ENCODE data around the gene SCAP.

The SCAP gene

GRCh38 chr3:47413751-47414150, 62.0 kb downstream of the SCAP start:
- DNase-seq (ENCODE audit: low spot score), result no peak

DNA sequence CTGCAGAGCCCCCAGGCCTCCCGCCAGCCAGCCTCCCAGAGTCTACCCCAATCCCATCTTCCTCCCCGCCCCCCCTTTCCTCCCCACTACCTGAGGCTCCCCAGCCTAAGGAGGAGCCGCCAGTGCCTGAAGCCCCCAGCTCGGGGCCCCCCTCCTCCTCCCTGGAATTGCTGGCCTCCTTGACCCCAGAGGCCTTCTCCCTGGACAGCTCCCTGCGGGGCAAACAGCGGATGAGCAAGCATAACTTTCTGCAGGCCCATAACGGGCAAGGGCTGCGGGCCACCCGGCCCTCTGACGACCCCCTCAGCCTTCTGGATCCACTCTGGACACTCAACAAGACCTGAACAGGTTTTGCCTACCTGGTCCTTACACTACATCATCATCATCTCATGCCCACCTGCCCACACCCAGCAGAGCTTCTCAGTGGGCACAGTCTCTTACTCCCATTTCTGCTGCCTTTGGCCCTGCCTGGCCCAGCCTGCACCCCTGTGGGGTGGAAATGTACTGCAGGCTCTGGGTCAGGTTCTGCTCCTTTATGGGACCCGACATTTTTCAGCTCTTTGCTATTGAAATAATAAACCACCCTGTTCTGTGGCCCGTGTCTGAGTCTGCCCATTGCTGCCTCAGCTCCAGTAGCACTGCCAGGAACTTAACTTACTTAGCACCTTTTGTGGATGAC, 62.8 kb downstream of the SCAP start:
- DNase-seq (ENCODE audit: low spot score), result no peak

GRCh38 chr3:47412453-47412756, 63.3 kb downstream of the SCAP start:
- no peak for DNase-seq (ENCODE audit: low spot score)

DNA sequence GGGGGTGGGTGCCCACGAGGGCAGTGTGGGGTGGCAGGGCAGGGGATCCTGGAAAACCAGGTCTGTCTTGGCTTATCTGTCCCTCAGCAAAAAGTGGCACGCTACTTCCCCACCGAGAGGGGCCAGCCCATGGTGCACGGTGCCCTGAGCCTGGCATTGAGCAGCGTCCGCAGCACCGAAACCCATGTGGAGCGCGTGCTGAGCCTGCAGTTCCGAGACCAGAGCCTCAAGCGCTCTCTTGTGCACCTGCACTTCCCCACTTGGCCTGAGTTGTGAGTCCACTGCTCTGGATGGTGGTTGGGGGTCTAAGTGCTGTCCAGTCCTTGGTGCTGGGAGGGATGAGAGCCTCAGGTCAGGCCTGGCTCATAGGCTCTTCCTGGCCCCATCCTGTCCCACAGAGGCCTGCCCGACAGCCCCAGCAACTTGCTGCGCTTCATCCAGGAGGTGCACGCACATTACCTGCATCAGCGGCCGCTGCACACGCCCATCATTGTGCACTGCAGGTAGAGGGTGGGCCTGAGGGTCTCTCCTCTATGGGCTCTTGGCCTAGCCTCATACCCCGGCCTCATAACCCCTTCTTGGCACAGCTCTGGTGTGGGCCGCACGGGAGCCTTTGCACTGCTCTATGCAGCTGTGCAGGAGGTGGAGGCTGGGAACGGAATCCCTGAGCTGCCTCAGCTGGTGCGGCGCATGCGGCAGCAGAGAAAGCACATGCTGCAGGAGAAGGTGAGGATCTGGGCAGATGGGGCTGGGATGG, 63.9 kb downstream of the SCAP start:
- DNase-seq (ENCODE audit: low spot score), result no peak

DNA sequence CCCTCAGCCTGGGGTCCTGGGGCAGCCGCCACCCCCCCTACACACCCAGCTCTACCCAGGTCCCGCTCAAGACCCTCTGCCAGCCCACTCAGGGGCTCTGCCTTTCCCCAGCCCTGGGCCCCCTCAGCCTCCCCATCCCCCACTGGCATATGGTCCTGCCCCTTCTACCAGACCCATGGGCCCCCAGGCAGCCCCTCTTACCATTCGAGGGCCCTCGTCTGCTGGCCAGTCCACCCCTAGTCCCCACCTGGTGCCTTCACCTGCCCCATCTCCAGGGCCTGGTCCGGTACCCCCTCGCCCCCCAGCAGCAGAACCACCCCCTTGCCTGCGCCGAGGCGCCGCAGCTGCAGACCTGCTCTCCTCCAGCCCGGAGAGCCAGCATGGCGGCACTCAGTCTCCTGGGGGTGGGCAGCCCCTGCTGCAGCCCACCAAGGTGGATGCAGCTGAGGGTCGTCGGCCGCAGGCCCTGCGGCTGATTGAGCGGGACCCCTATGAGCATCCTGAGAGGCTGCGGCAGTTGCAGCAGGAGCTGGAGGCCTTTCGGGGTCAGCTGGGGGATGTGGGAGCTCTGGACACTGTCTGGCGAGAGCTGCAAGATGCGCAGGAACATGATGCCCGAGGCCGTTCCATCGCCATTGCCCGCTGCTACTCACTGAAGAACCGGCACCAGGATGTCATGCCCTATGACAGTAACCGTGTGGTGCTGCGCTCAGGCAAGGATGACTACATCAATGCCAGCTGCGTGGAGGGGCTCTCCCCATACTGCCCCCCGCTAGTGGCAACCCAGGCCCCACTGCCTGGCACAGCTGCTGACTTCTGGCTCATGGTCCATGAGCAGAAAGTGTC, 64.7 kb downstream of the SCAP start:
- no peak for DNase-seq (ENCODE audit: low spot score)

DNA sequence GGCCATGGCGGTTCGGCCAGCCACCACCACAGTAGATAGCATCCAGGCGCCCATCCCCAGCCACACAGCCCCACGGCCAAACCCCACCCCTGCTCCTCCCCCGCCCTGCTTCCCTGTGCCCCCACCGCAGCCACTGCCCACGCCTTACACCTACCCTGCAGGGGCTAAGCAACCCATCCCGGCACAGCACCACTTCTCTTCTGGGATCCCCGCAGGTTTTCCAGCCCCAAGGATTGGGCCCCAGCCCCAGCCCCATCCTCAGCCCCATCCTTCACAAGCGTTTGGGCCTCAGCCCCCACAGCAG, 65.4 kb downstream of the SCAP start:
- no peak for DNase-seq (ENCODE audit: low spot score)

GRCh38 chr3:47409688-47410416, 65.9 kb downstream of the SCAP start:
- no peak for DNase-seq (ENCODE audit: low spot score)

DNA sequence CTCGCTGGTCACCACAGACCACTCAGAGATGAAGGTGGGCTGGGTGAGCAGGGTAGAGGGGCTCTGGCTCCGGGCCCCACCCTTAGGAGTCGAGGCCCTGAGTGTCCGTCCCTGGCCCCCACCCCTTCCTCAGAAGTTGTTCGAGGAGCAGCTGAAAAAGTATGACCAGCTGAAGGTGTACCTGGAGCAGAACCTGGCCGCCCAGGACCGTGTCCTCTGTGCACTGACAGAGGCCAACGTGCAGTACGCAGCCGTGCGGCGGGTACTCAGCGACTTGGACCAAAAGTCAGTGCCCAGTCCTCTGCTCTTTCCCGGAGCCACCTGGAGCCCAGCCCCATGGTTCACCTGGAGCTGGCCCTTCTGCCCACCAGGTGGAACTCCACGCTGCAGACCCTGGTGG, 66.5 kb downstream of the SCAP start:
- DNase-seq (ENCODE audit: low spot score), result no peak

GRCh38 chr3:47408839-47409229, 66.9 kb downstream of the SCAP start:
- no peak for DNase-seq (ENCODE audit: low spot score)

DNA sequence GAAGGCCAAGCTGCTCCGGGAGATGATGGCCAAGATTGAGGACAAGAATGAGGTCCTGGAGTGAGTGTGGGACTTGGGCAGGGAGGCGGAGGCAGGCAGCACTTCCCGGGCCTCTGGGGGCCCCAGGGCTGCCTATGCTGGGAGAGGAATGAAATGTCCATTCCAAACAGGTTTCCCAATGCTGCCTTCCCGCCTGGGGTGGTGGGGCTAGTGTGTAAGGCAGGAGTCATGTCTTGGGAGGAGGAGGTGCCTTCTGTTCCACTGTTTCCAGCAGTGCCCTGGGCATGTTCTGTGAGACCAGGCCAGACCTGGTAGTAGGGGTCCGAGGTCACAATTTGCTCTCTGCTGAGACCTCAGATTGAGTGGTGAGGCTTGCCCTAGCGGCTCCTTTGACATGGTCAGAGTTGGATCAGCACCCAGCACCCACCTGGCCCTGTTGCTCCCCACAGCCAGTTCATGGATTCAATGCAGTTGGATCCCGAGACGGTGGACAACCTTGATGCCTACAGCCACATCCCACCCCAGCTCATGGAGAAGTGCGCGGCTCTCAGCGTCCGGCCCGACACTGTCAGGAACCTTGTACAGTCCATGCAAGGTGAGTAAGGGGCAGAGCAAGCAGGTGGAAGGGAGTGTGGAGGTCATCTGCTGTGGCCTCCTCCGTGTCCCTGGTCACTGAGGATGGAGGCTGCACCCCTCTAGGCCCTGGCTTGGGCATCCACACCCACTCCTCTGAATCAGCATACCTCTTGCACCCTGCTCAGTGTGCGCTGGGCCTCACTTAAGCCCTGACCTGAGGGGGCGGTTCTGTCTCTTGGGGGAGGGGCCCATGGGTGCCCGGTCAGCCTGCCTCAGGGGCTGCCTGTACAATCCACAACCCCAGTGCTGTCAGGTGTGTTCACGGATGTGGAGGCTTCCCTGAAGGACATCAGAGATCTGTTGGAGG, 67.6 kb downstream of the SCAP start:
- no peak for DNase-seq (ENCODE audit: low spot score)

DNA sequence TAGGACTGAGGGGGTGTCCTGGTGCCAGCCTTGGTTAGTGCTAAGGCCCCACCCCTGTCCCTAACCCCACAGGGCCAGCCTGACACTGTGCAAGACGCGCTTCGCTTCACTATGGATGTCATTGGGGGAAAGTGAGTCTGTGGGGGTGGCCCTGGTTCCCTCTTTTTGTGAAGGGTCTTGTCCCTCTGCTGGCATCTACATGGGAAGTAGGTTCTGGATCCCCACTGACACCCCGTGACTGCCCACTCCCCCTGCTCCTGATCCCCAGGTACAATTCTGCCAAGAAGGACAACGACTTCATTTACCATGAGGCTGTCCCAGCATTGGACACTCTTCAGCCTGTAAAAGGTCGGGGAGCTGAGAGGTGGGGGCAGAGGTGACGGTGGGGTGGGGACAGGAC, 68.5 kb downstream of the SCAP start:
- no peak for DNase-seq (ENCODE audit: low spot score)

- DNase-seq (ENCODE audit: low spot score), result no peak
These were observed 69.0 kb downstream of the SCAP start for GRCh38 chr3:47406762-47407149.

GRCh38 chr3:47405820-47406761, 69.7 kb downstream of the SCAP start:
- no peak for DNase-seq (ENCODE audit: low spot score)

DNA sequence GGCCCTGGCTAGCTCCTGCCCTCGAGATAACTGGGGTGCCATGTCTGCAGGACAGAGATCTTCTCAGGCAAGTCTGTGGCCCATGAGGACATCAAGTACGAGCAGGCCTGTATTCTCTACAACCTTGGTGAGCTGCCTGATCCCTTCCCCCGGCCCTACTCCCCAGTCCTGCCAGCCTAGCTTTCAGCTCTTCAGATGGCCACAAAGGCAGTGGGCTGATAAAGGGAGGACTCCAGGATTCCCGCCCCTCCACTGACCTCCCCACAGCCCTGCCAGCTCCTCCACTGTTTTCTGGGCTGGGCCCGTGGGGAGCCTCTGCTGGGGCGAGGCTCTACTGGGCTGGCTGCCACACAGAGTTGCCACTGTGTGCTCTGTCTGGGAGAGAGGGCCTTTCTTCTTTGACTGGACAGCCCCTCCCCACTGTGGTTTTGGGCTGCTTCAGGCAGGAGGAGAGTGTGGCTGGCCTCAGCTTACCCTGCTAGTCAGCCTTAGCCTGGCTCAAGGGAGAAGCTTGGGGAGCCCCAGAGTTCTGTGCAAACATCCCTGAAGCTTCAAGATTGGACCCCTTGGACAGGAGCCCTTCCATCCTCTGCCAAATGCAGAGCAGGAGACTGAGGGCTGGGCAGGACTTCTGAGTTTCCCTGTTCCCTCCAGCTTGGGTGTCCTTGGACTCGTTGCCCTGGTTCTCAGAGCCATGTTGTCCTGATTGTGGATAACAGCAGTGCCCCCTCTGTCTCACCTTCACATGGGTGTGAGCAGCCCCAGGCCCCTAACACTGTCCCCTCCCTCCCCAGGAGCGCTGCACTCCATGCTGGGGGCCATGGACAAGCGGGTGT, 70.6 kb downstream of the SCAP start:
- peak; percentile 51 for DNase-seq (ENCODE audit: low spot score)

DNA sequence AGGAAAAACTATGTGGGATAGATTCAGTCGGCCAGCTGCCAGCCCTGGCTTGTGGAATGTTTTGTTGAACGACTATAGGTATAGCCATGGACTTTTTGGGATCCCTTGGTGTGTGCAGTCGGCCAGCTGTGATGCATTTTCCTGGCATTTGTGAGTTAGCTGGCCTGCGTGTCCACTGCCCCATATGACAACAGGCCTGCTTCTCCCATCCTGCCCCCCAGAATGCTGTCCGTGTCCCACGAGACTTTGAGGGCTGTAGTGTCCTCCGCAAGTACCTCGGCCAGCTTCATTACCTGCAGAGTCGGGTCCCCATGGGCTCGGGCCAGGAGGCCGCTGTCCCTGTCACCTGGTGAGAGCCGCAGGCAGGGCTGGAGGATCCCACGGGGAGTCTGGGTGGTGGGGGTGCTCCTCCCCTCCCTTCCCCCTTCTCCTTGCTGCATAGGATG, 71.3 kb downstream of the SCAP start:
- DNase-seq (ENCODE audit: low spot score), result no peak

GRCh38 chr3:47399531-47400270, 76.0 kb downstream of the SCAP start:
- no peak for DNase-seq (ENCODE audit: low spot score)

DNA sequence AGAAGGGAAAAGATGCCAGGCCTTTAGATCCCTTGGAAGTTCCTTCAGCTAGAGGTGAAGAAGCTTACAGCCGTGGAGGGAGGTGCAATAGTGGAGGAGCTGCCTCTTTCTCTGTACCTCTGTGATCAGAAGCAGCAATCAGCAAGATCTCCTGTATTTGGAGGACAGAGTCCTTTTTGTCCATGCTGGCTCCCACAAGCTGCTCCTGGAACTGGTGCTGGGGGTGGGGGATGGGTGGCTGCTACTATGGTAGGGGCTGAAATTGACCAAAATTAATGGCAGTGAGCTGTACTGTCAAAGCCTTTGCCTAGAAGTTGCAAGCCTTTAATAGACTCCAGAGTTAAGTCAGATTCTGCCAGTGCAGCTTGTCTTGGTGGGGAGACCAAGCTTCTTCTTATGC, 76.7 kb downstream of the SCAP start:
- no peak for DNase-seq (ENCODE audit: low spot score)

- DNase-seq (ENCODE audit: low spot score), result no peak
These were observed 77.5 kb downstream of the SCAP start for GRCh38 chr3:47398228-47398627.

DNA sequence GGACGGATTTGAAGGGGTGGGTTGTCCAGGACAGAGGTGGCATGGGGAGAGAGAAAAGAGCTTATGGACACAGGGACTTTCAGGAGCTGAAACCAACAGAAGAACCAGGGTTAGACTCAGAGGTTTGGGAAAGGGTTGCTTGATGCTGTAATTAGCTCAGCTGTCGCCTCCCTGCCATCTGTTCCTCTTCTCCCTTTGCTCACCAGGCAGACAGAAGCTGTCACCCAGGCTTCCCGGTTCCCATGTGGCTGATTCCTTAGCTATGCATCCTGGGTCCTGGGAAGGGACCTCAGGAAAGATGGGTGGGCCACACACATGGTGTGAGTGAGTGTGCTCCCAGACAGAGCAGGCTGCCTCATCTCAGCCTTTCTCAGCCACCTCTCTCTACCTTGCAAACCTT, 80.9 kb downstream of the SCAP start:
- no peak for DNase-seq (ENCODE audit: low spot score)
